ENCODE results near the gene PPP1R15A. TPM values are rescaled to one million over a fixed set of nuclear protein-coding genes. Genes with fewer than 3 reads are reported as not detected.
"Not testable (repeated sequence)": the region's sequence is repeated elsewhere in the genome, so short reads cannot be mapped to it uniquely, and the experiment has no call there.

Gene PPP1R15A
- total and polyA plus RNA-seq, 2 donors (not counting 1 experiment from before 2014, with no cell fraction given) = 46.3 to 166 TPM

GRCh38 chr19:48906324-48906723 lies 34.1 kb downstream of the PPP1R15A start:
- no peak for TF ChIP-seq CTCF (conservative IDR thresholded peaks at IDR 0.05 in 1 of 2, IDR thresholded peaks at IDR 0.05 in 1 of 2; ENCODE audit: low read depth in 1 of 2, low read length in 2 of 2)
- TF ChIP-seq EZH2 (IDR thresholded peaks at IDR 0.05; ENCODE audit: low read length, missing control alignments) = no peak
- DNase-seq (ENCODE audit: low read depth in 2 of 2) = no peak
- H3K9ac ChIP-seq (ENCODE audit: insufficient read depth, low read length) = no peak overlapping the region
- H3K4me3 ChIP-seq (replicated peaks in 1 of 4; ENCODE audit: control extremely low read depth in 1 of 4, insufficient read depth in 1 of 4, low read depth in 3 of 4, low read length in 4 of 4) = no peak overlapping the region
- peaks cover 8% of the 10 kb centered on the region for H3K79me2 ChIP-seq (ENCODE audit: control insufficient read depth, insufficient read depth, low read length)
- H3K9me3 ChIP-seq (ENCODE audit: control insufficient read depth, insufficient read depth, low read depth, low read length) = no peaks in the 10 kb centered on the region
- no peaks in the 10 kb centered on the region for H3K4me1 ChIP-seq (ENCODE audit: control insufficient read depth, extremely low read depth, insufficient read depth, low read length)
- H3K4me2 ChIP-seq (ENCODE audit: extremely low read depth, insufficient read depth, low read length) = no peak overlapping the region
- no peak overlapping the region for H2AFZ ChIP-seq (ENCODE audit: low read length)
- peaks cover 17% of the 10 kb centered on the region for H3K36me3 ChIP-seq (ENCODE audit: control insufficient read depth, insufficient read depth, low read length)
- H4K20me1 ChIP-seq (ENCODE audit: control insufficient read depth, extremely low read depth, insufficient read depth, low read length) = no peaks in the 10 kb centered on the region
- H3K27me3 ChIP-seq (ENCODE audit: control insufficient read depth, insufficient read depth, low read length) = no peaks in the 10 kb centered on the region
- no peak overlapping the region for H3K27ac ChIP-seq (ENCODE audit: insufficient read depth, low read length)

- Histone ChIP-seq H3K79me2 (ENCODE audit: control insufficient read depth, insufficient read depth, low read length) (no peaks in the 10 kb centered on the region), H2AFZ (ENCODE audit: low read length) (no peak overlapping the region), H3K9me3 (ENCODE audit: control insufficient read depth, insufficient read depth, low read depth, low read length) (no peaks in the 10 kb centered on the region), H4K20me1 (ENCODE audit: control insufficient read depth, extremely low read depth, insufficient read depth, low read length) (no peaks in the 10 kb centered on the region), H3K4me2 (ENCODE audit: extremely low read depth, insufficient read depth, low read length) (no peak overlapping the region), H3K27me3 (ENCODE audit: control insufficient read depth, insufficient read depth, low read length) (no peaks in the 10 kb centered on the region), H3K4me1 (ENCODE audit: control insufficient read depth, extremely low read depth, insufficient read depth, low read length) (no peaks in the 10 kb centered on the region), H3K9ac (ENCODE audit: insufficient read depth, low read length) (no peak overlapping the region), H3K36me3 (ENCODE audit: control insufficient read depth, insufficient read depth, low read length) (peaks cover 14% of the 10 kb centered on the region), H3K27ac (ENCODE audit: insufficient read depth, low read length) (no peak overlapping the region), H3K4me3 (replicated peaks in 1 of 4; ENCODE audit: control extremely low read depth in 1 of 4, insufficient read depth in 1 of 4, low read depth in 3 of 4, low read length in 4 of 4) (no peak overlapping the region)
- no peak for TF ChIP-seq EZH2 (IDR thresholded peaks at IDR 0.05; ENCODE audit: low read length, missing control alignments)
- no peak for TF ChIP-seq CTCF (conservative IDR thresholded peaks at IDR 0.05 in 1 of 2, IDR thresholded peaks at IDR 0.05 in 1 of 2; ENCODE audit: low read depth in 1 of 2, low read length in 2 of 2)
- no peak for DNase-seq (ENCODE audit: low read depth in 2 of 2)
Observed at GRCh38 chr19:48907671-48908070, 35.5 kb downstream of the PPP1R15A start.

GRCh38 chr19:48909424-48910077 lies 37.3 kb downstream of the PPP1R15A start:
- H3K79me2 ChIP-seq (ENCODE audit: control insufficient read depth, insufficient read depth, low read length); H3K4me2 ChIP-seq (ENCODE audit: extremely low read depth, insufficient read depth, low read length); H3K9me3 ChIP-seq (ENCODE audit: control insufficient read depth, insufficient read depth, low read depth, low read length); H3K27ac ChIP-seq (ENCODE audit: insufficient read depth, low read length); H3K27me3 ChIP-seq (ENCODE audit: control insufficient read depth, insufficient read depth, low read length); DNase-seq (ENCODE audit: low read depth in 2 of 2); H2AFZ ChIP-seq (ENCODE audit: low read length); H3K9ac ChIP-seq (ENCODE audit: insufficient read depth, low read length); H3K4me1 ChIP-seq (ENCODE audit: control insufficient read depth, extremely low read depth, insufficient read depth, low read length); H4K20me1 ChIP-seq (ENCODE audit: control insufficient read depth, extremely low read depth, insufficient read depth, low read length); H3K4me3 ChIP-seq (replicated peaks in 1 of 4; ENCODE audit: control extremely low read depth in 1 of 4, insufficient read depth in 1 of 4, low read depth in 3 of 4, low read length in 4 of 4): not testable (repeated sequence)
- H3K36me3 ChIP-seq (ENCODE audit: control insufficient read depth, insufficient read depth, low read length) = peaks cover 20% of the 10 kb centered on the region

All from fibroblast of lung (primary cell).